Keratinocyte (primary cell): ENCODE data around the gene TDRD10.

Source experiments
- CTCF ChIP-seq, 3 experiments: IDR thresholded peaks in 1 of 3; conservative IDR thresholded peaks in 1 of 3; optimal IDR thresholded peaks in 1 of 3; 2 replicates in 2 of 3; 3 replicates in 1 of 3; pipeline versions ENCODE3 to v1.5.1; 2011; ENCODE audit warnings: low read length in 3 of 3, mild to moderate bottlenecking in 3 of 3, moderate library complexity in 2 of 3, control low read depth in 1 of 3, inconsistent platforms in 1 of 3; ENCODE audit not compliant: insufficient read depth in 2 of 3; ENCODE audit errors: extremely low read depth in 1 of 3
- EZH2 ChIP-seq: IDR thresholded peaks from one replicate; pipeline ENCODE4 v1.6.1; 2012; ENCODE audit warnings: inconsistent platforms, mild to moderate bottlenecking, low read length, moderate library complexity

DNA sequence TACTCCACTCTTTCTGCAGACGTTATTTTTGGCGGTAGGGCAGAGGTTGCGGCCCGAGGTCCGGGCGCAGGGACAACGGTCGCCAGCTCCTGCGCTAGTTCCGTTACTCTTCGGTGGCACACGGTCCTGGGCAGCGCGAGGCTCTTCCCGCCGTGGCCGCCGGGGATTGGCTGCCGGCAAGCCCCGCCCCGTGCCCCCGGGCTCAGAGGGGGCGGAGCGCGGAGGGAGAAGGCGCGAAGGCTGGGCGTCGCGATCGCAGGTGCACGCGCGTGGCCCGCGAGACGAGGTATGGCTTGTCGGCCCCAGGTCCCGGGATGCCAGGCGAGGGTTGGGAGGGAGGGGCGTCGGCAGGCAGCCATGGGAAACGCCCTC, 711 bp downstream of the TDRD10 start:
- TF ChIP-seq CTCF (optimal IDR thresholded peaks at IDR 0.05 in 1 of 3, IDR thresholded peaks at IDR 0.05 in 1 of 3, conservative IDR thresholded peaks at IDR 0.05 in 1 of 3; ENCODE audit: extremely low read depth in 1 of 3, insufficient read depth in 2 of 3, low read length in 3 of 3) (no peak), EZH2 (no peak)
